ENCODE results near the gene ISG15.

Gene ISG15

GRCh38 chr1:1043411-1043810 is 30.1 kb downstream of the ISG15 start:
- Histone ChIP-seq H3K4me3 (ENCODE audit: low read depth, low read length) (no peak overlapping the region), H3K27me3 (ENCODE audit: insufficient read depth, low read depth, severe bottlenecking) (no peaks in the 10 kb centered on the region), H3K36me3 (peaks cover 57% of the 10 kb centered on the region), H3K9me3 (ENCODE audit: severe bottlenecking) (peaks cover 3% of the 10 kb centered on the region), H3K27ac (no peak overlapping the region)
- no peak for TF ChIP-seq CTCF (IDR thresholded peaks at IDR 0.05; ENCODE audit: low read depth, low read length)
- DNase-seq: no peak

- DNase-seq: no peak
- TF ChIP-seq CTCF (IDR thresholded peaks at IDR 0.05; ENCODE audit: low read depth, low read length): no peak
- H3K4me3 ChIP-seq (ENCODE audit: low read depth, low read length): no peak overlapping the region
- H3K27me3 ChIP-seq (ENCODE audit: insufficient read depth, low read depth, severe bottlenecking): no peaks in the 10 kb centered on the region
- peaks cover 56% of the 10 kb centered on the region for H3K36me3 ChIP-seq
- H3K9me3 ChIP-seq (ENCODE audit: severe bottlenecking): peaks cover 3% of the 10 kb centered on the region
- H3K27ac ChIP-seq: no peak overlapping the region
Observed at GRCh38 chr1:1043921-1044320, 30.6 kb downstream of the ISG15 start.

- Histone ChIP-seq H3K4me3 (ENCODE audit: low read depth, low read length) (no peak overlapping the region), H3K27me3 (ENCODE audit: insufficient read depth, low read depth, severe bottlenecking) (no peaks in the 10 kb centered on the region), H3K27ac (no peak overlapping the region), H3K36me3 (peaks cover 60% of the 10 kb centered on the region), H3K9me3 (ENCODE audit: severe bottlenecking) (peaks cover 3% of the 10 kb centered on the region)
- no peak for TF ChIP-seq CTCF (IDR thresholded peaks at IDR 0.05; ENCODE audit: low read depth, low read length)
- DNase-seq: no peak
Observed at GRCh38 chr1:1044455-1045078, 31.3 kb downstream of the ISG15 start.

- TF ChIP-seq CTCF (IDR thresholded peaks at IDR 0.05; ENCODE audit: low read depth, low read length): no peak
- no peak overlapping the region for H3K4me3 ChIP-seq (ENCODE audit: low read depth, low read length)
- H3K27me3 ChIP-seq (ENCODE audit: insufficient read depth, low read depth, severe bottlenecking): no peaks in the 10 kb centered on the region
- DNase-seq: no peak
- H3K9me3 ChIP-seq (ENCODE audit: severe bottlenecking): no peaks in the 10 kb centered on the region
- H3K36me3 ChIP-seq: peaks cover 61% of the 10 kb centered on the region
- H3K27ac ChIP-seq: no peak overlapping the region
Observed at GRCh38 chr1:1045129-1045528, 31.8 kb downstream of the ISG15 start.

GRCh38 chr1:1046243-1046642 is 32.9 kb downstream of the ISG15 start:
- no peak for TF ChIP-seq CTCF (IDR thresholded peaks at IDR 0.05; ENCODE audit: low read depth, low read length)
- H3K9me3 ChIP-seq (ENCODE audit: severe bottlenecking): no peaks in the 10 kb centered on the region
- H3K27ac ChIP-seq: no peak overlapping the region
- no peak for DNase-seq
- H3K27me3 ChIP-seq (ENCODE audit: insufficient read depth, low read depth, severe bottlenecking): no peaks in the 10 kb centered on the region
- H3K4me3 ChIP-seq (ENCODE audit: low read depth, low read length): no peak overlapping the region
- H3K36me3 ChIP-seq: peaks cover 68% of the 10 kb centered on the region

GRCh38 chr1:1046767-1047166 is 33.5 kb downstream of the ISG15 start:
- peaks cover 71% of the 10 kb centered on the region for H3K36me3 ChIP-seq
- H3K4me3 ChIP-seq (ENCODE audit: low read depth, low read length): no peak overlapping the region

More at GRCh38 chr1:1046767-1047166, 33.5 kb downstream of the ISG15 start:
- H3K27me3 ChIP-seq (ENCODE audit: insufficient read depth, low read depth, severe bottlenecking): no peaks in the 10 kb centered on the region
- no peaks in the 10 kb centered on the region for H3K9me3 ChIP-seq (ENCODE audit: severe bottlenecking)
- no peak overlapping the region for H3K27ac ChIP-seq
- TF ChIP-seq CTCF (IDR thresholded peaks at IDR 0.05; ENCODE audit: low read depth, low read length): no peak
- no peak for DNase-seq

Measured in WERI-Rb-1 (cell line).